GM12872 (cell line): ENCODE data around the gene MPZL2.

ENCODE experiments used
- CTCF ChIP-seq: IDR thresholded peaks from 3 replicates; pipeline ENCODE4 v1.5.1; 2011; ENCODE audit warnings: low read depth, mild to moderate bottlenecking, low read length, moderate library complexity; ENCODE audit not compliant: insufficient read depth

Gene MPZL2

GRCh38 chr11:118282606-118283005 is 18.5 kb upstream of the MPZL2 start:
- no peak for TF ChIP-seq CTCF

- TF ChIP-seq CTCF: no peak
Observed at GRCh38 chr11:118281284-118281683, 17.2 kb upstream of the MPZL2 start.

GRCh38 chr11:118277312-118277711 is 13.2 kb upstream of the MPZL2 start:
- TF ChIP-seq CTCF: no peak

- no peak for TF ChIP-seq CTCF
Observed at GRCh38 chr11:118276422-118276821, 12.3 kb upstream of the MPZL2 start.

GRCh38 chr11:118275176-118275575 is 11.1 kb upstream of the MPZL2 start:
- no peak for TF ChIP-seq CTCF

- TF ChIP-seq CTCF: no peak
Observed at GRCh38 chr11:118274186-118274585, 10.1 kb upstream of the MPZL2 start.

- no peak for TF ChIP-seq CTCF
Observed at GRCh38 chr11:118272001-118272400, 7.9 kb upstream of the MPZL2 start.

GRCh38 chr11:118267486-118267885 is 3.4 kb upstream of the MPZL2 start:
- TF ChIP-seq CTCF: no peak
